Activated CD8-positive, alpha-beta memory T cell treated with anti-CD3 and anti-CD28 coated beads for 1 hour (primary cell): Measurements from ENCODE around the gene GOLT1B.

Experiments
- DNase-seq, 2 donors: peaks; one replicate each; pipeline ENCODE4 v3.0.0-alpha.2; 2020; ENCODE audit warnings: low read depth in 1 of 2; ENCODE audit errors: extremely low read depth in 1 of 2

GOLT1B gene

GRCh38 chr12:21521541-21521940 is 20.0 kb downstream of the GOLT1B start:
- DNase-seq: no peak

- DNase-seq: no peak
Measured at GRCh38 chr12:21523148-21523547, 21.6 kb downstream of the GOLT1B start.

GRCh38 chr12:21526053-21526452 is 24.5 kb downstream of the GOLT1B start, which contains the start of gene SPX:
Gene SPX (plus strand): TSS chr12:21526296. CDS start chr12:21526473, 177 bp downstream.
- DNase-seq: no peak

DNA sequence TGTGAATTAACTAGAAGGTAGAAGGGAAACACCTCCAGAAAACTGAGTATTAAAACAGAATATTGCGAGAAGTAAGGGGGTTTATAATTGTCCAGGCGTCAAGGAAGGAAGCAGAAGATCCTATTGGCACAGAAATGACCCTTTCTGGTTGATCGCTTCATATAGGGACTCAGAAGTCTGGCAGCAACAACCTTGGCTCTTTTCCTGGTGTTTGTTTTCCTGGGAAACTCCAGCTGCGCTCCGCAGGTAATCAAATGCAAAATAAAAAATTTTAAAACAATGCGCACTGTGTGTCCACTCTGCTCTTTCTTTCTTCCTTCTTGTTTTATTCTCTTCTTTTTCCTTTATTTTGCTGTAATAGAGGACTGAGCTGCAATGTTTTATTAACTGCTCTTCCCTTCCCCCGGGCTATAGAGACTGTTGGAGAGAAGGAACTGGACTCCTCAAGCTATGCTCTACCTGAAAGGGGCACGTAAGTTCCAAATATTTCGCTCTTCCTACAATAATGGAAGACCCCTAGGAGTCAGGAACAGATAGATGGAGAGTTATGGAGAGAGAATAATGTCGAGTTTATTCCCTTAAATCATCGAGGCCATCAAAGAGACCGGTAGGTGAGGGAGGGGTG is 25.2 kb downstream of the GOLT1B start:
- no peak for DNase-seq

DNA sequence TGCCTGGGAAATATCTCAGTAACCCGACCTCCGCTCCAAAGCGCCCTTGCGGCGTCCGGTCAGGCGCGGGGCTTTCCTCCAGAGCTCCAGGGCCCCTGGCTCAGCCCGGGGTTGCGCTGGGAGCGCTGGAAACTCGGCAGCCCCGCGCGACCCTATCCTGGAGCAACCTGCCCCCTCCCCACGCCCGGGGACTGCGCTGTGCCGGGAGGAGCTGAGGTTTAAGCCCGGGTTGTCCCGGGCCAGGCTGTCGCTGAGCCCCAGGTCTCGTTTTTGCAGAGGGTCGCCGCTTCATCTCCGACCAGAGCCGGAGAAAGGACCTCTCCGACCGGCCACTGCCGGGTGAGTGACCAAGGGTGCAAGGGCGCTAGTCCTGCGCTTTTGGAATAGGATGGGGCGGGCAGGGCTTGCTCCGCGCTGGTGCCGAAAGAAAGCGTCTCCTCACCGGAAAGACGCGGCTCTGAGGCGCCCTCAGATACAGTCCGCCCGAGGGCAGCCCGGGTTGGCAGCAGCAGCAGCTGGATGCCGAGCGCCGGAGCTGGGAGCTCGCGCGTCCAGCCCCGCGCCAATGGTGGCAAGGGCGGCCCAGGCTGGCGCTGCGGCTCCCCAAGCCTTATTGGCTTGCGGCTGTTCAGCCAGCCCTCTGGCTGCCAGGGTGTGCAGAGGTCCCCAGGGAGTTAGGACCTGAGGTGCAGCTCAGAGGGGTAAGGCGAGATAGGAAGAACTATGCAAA is 26.0 kb downstream of the GOLT1B start:
- peak in 1 of 2 donors; percentile 27 for DNase-seq

GRCh38 chr12:21528953-21529352 is 27.4 kb downstream of the GOLT1B start:
- DNase-seq: no peak

GRCh38 chr12:21529456-21529855 is 27.9 kb downstream of the GOLT1B start:
- no peak for DNase-seq

GRCh38 chr12:21538061-21538653 is 36.6 kb downstream of the GOLT1B start:
- DNase-seq: no peak

DNA sequence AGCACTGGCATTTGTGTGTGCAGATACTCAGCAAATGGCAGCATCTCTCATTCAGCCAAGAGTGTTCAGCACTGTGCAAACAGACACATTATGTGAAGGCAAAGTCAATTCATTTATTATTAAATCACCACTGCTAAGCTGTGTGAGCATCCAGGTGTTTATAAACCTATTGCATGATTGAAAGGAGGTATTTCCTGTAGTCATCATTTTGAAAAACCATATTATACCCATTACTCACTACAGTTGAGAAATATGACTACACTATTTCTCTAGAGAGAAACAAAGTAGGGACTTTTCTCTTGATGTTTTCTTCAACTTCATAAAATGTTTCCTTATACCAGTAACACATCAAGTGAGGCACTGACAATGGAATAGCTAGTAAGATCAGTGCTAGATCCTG is 38.2 kb downstream of the GOLT1B start:
- no peak for DNase-seq

DNA sequence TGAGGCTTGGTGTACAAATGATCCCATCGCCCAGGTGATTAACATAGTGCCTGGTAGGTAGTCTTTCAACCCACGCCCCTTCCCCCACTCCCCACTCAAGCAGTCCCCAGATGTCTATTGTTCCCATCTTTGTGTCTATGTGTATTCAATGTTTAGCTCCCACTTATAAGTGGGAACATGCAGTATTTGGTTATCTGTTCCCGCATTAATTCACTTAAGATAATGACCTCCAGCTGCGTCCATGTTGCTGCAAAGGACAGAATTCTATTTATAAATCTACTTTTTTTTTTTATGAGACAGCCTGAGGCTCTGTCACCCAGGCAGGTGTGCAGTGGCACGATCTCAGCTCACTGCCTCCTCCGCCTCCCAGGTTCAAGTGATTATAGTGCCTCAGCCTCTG is 40.2 kb downstream of the GOLT1B start:
- DNase-seq: no peak

DNA sequence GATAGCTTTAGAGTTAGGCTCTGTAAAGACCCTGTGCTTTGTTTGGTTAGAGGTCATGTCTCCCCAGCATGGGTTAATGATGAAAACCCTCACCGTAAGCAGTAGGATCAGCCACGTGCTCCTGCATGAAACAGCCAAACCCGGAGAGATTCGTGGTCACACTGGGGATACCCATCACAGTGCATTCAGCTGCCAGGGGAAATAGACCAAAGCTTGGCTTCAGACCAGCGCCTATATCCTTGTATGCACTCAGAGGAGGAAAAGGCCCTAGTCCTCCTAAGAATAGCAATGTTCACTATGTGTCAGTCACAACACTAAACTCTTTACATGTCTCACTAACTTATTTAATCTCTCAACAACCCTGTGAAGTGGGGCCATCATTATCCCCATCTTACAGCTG is 40.8 kb downstream of the GOLT1B start:
- no peak for DNase-seq

- no peak for DNase-seq
Measured at GRCh38 chr12:21543151-21543550, 41.6 kb downstream of the GOLT1B start.

DNA sequence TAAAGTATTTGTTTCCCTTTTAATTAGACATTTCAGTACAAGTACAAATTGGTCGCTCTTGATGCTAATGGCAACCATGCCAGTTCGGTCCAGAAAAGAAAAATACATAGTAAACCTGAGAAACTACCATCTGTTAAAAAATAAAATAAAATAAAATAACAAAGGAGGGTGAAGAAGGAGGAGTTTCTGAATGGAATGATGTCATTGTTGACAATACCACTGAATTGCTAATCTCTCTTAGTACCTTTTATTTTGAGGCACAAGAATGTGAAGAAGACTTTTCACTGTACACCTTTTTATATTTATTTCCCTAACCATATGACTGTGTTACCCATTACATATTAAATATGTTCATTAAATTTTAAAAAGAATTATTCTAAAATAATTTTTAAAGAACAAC is 44.0 kb downstream of the GOLT1B start:
- no peak for DNase-seq

- DNase-seq: no peak
Measured at GRCh38 chr12:21546716-21547115, 45.1 kb downstream of the GOLT1B start.

- DNase-seq: no peak
Measured at GRCh38 chr12:21547437-21547836, 45.8 kb downstream of the GOLT1B start.

DNA sequence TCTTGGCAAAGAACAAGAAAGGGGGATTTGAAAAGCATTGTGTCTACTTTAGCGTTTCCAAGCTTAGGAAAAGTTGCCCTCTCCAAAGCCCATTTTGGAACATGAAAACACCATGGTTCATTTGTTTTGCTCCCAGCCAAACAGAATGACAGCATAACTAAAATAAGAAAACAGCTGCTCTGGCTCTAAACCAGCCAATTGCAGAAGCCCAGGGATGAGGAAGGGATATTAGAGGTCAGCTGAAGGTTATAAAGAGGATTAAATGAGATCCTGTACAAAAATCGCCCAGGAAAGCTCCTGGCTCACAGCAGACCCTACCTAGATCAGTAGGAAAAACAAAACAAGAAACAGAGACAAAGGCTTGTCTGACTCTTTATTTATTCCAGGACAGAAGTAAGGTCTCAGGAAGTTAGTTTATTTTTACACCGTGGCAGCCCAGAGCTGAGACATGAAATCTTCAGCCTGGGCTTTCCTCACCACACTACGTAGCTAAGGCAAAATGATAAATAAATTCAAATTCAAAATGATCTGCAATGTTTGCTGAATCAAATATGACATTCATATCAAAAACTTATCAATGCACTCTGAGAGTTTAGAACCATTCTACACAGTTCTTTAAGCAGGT is 50.4 kb downstream of the GOLT1B start:
- no peak for DNase-seq

DNA sequence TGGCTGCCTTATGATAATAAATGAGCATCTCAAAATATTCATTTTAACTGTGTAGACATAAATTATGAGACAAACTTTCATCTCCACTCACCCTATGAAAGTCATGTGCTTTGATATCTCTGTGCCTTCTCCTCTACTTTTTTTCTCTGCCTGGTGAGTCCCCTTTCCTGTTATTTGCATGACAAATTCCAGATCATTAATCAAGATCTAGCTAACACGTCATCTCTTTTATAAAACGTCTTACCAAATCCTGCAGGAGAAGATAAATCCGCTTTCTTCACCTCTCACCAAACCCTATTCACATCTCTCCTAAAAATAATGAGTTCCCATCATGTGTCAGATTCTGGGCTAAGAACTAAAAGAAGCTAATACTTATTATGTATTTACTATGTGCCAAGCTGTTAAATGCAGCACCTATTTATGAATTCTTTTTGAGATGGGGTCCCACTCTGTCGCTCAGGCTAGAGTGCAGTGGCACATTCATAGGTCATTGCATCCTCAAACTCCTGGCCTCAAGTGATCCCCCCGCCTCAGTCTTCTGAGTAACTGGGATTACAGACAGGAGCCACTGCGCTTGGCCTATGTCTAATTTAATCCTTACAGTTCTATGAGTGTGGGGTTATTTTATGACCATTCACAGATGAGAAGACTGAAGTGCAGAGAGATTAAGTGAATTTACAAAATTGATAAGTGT is 51.2 kb downstream of the GOLT1B start:
- no peak for DNase-seq

- no peak for DNase-seq
Measured at GRCh38 chr12:21553329-21553675, 51.7 kb downstream of the GOLT1B start.

DNA sequence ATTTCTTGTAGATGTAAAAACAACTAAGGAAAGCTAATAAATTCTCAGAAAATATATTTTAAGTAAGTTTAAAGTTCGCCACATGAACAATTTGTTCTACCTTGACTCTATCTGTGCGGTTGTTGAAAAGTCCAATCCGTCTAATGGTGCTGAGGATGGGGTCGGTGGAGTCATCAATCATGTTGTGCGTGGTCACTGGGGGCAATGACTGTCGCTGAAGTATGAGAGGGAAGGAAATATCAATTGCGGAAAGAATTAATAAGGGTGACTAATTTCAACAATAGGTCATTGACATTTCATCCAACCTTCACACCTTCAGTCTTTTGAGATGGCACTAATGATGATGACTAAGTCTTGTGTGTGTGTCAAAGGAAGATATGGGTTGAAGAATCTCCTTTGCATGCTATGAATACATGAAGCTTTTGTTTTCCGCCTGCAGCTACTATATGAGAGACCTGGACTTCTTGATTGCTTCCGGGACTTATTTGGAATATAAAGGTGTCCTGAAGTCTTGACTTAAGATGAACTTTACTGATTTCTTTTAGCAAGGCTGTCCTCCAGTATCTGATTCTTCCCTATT is 56.6 kb downstream of the GOLT1B start:
- DNase-seq: no peak

DNA sequence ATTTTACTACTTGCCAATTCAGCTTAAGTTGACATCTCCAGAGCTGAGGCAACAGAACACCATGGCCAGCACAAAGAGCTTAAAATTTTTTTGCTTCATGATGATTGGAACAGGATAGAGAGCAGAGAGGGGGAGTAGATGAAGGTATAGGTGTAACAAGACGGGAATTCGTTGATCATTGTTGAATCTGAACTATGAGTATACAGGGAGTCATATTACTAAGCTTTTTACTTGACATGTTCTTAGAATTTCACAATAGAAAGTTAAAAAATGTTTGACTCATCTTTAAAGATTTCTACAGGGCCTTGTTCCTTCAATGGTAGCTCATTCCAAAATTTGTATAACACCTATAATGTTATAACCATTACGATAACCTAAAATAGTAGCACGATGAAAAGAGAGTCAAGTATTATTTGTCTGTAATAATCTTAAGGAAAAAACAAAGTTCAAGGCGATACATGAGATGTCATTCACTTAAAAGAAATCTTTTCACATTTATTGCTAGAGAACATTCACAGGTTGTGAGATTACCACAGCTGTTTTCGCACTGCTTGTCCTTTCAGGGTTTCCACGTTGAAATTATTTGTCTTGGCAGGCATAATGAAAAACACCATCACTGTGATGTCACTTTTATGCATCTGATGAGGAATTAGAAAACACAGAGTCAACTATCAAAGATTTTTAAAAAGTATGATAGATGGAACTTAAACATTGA is 58.4 kb downstream of the GOLT1B start:
- no peak for DNase-seq
